ENCODE results near the gene RNF144A.

DNA sequence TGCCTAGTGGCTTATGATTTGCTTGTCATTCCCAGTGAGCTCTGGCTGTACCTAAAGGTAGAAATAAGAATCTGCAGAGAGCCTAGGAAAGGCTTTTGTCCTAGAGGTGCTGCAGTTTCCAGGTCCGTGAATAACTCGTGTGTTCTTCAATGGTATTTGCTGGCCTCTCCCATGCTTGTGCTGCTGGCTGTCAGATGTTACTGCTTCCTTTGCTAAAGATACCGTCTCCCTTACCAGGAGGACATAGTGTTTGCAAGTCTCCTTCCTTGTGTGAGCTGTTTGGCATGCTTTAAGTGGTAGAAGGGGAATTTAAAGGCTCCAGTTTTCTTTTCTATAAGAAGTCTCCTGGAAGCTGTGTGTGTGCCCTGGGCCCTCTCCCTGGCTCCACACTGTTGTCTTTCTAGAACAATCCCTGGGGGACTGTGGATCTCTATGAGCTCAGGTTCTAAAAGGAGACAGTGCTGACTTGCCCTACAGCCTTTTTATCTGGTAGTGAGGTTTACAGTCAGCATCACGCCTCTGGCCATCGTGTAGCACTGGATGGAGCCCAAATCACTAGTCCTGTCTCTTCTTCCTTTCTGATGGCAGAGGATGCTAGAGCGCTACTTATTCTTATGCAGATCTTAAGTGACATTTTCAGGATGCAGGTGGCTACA is 65.8 kb downstream of the RNF144A start:
- TF ChIP-seq, protein P1, sequence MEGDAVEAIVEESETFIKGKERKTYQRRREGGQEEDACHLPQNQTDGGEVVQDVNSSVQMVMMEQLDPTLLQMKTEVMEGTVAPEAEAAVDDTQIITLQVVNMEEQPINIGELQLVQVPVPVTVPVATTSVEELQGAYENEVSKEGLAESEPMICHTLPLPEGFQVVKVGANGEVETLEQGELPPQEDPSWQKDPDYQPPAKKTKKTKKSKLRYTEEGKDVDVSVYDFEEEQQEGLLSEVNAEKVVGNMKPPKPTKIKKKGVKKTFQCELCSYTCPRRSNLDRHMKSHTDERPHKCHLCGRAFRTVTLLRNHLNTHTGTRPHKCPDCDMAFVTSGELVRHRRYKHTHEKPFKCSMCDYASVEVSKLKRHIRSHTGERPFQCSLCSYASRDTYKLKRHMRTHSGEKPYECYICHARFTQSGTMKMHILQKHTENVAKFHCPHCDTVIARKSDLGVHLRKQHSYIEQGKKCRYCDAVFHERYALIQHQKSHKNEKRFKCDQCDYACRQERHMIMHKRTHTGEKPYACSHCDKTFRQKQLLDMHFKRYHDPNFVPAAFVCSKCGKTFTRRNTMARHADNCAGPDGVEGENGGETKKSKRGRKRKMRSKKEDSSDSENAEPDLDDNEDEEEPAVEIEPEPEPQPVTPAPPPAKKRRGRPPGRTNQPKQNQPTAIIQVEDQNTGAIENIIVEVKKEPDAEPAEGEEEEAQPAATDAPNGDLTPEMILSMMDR (IDR thresholded peaks at IDR 0.05; ENCODE audit: low read depth, low read length) = no peak
- TF ChIP-seq, protein P2, sequence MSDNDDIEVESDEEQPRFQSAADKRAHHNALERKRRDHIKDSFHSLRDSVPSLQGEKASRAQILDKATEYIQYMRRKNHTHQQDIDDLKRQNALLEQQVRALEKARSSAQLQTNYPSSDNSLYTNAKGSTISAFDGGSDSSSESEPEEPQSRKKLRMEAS (IDR thresholded peaks at IDR 0.05; ENCODE audit: low read depth, low read length) = no peak

Data from NB4 (cell line).